Nephron (organoid): ENCODE data around the gene RASEF.
"Not testable (repeated sequence)": the region's sequence is repeated elsewhere in the genome, so short reads cannot be mapped to it uniquely, and the experiment has no call there.

ENCODE experiments used
- H3K27ac Mint-ChIP-seq, 3 experiments: 2 replicates each; pipeline ENCODE4 v1.8.0; 2020; ENCODE audit warnings: mixed read lengths in 3 of 3, mild to moderate bottlenecking in 2 of 3, moderate library complexity in 1 of 3
- H3K27me3 Mint-ChIP-seq: 2 replicates; pipeline ENCODE4 v1.8.0; 2021; ENCODE audit warnings: low read depth, mild to moderate bottlenecking, moderate library complexity, mixed read lengths
- H3K36me3 Mint-ChIP-seq: 2 replicates; pipeline ENCODE4 v1.8.0; 2020; ENCODE audit warnings: low read depth, mixed read lengths
- H3K4me1 Mint-ChIP-seq: 2 replicates; pipeline ENCODE4 v1.8.0; 2020; ENCODE audit warnings: mixed read lengths
- H3K4me3 Mint-ChIP-seq, 3 experiments: 2 replicates each; pipeline ENCODE4 v1.8.0; 2020; ENCODE audit warnings: mild to moderate bottlenecking in 3 of 3, mixed read lengths in 3 of 3, moderate library complexity in 2 of 3
- H3K9me3 Mint-ChIP-seq: 2 replicates; pipeline ENCODE4 v1.8.0; 2020; ENCODE audit warnings: mixed read lengths
- CTCF ChIP-seq, 3 experiments: fragments of 200-600 bp; sonication (generic); IDR thresholded peaks; one replicate each; pipeline ENCODE4 v1.5.0; 2021; ENCODE audit warnings: antibody characterized with exemption in 3 of 3; ENCODE audit not compliant: unreplicated experiment in 3 of 3

The RASEF gene

GRCh38 chr9:83097633-83098032 lies 34.7 kb upstream of the RASEF start:
- no peak for TF ChIP-seq CTCF (IDR thresholded peaks at IDR 0.05; ENCODE audit: unreplicated experiment in 3 of 3)
- Mint-ChIP-seq H3K36me3 (no peaks in the 10 kb centered on the region), H3K27ac (no peak overlapping the region), H3K27me3 (peaks cover 5% of the 10 kb centered on the region), H3K4me3 (no peak overlapping the region), H3K9me3 (peaks cover 4% of the 10 kb centered on the region), H3K4me1 (no peaks in the 10 kb centered on the region)

- not testable (repeated sequence) for H3K27ac Mint-ChIP-seq, H3K4me1 Mint-ChIP-seq, H3K4me3 Mint-ChIP-seq, H3K9me3 Mint-ChIP-seq, H3K36me3 Mint-ChIP-seq, H3K27me3 Mint-ChIP-seq
Measured at GRCh38 chr9:83093311-83093710, 30.4 kb upstream of the RASEF start.

GRCh38 chr9:83081846-83082245 lies 18.9 kb upstream of the RASEF start:
- H3K4me3 Mint-ChIP-seq = no peak overlapping the region
- peaks cover 3% of the 10 kb centered on the region for H3K9me3 Mint-ChIP-seq
- no peaks in the 10 kb centered on the region for H3K27me3 Mint-ChIP-seq
- TF ChIP-seq CTCF (IDR thresholded peaks at IDR 0.05; ENCODE audit: unreplicated experiment in 3 of 3) = no peak
- H3K36me3 Mint-ChIP-seq = no peaks in the 10 kb centered on the region
- no peaks in the 10 kb centered on the region for H3K4me1 Mint-ChIP-seq
- H3K27ac Mint-ChIP-seq = no peak overlapping the region

GRCh38 chr9:83081010-83081409 lies 18.1 kb upstream of the RASEF start:
- Mint-ChIP-seq H3K4me3 (no peak overlapping the region), H3K27me3 (no peaks in the 10 kb centered on the region), H3K9me3 (no peaks in the 10 kb centered on the region), H3K4me1 (no peaks in the 10 kb centered on the region), H3K36me3 (no peaks in the 10 kb centered on the region), H3K27ac (no peak overlapping the region)
- no peak for TF ChIP-seq CTCF (IDR thresholded peaks at IDR 0.05; ENCODE audit: unreplicated experiment in 3 of 3)

DNA sequence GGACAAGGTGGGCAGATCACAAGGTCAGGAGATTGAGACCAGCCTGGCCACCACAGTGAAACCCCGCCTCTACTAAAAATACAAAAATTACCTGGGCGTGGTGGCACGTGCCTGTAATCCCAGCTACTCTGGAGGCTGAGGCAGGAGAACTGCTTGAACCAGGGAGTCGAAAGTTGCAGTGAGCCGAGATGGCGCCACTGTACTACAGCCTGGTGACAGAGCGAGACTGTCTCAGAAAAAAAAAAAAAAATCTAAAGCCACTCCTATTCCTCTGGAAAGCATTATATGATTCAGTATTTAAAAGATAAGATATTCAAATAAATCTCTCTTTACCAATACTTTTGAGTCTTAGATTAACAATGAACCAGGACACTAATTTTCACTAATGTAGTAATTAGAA lies 13.0 kb upstream of the RASEF start:
- not testable (repeated sequence) for H3K36me3 Mint-ChIP-seq, H3K4me3 Mint-ChIP-seq, H3K27me3 Mint-ChIP-seq, H3K27ac Mint-ChIP-seq, H3K9me3 Mint-ChIP-seq, H3K4me1 Mint-ChIP-seq

GRCh38 chr9:83072498-83072897 lies 9.6 kb upstream of the RASEF start:
- not testable (repeated sequence) for H3K27me3 Mint-ChIP-seq, H3K9me3 Mint-ChIP-seq, H3K4me3 Mint-ChIP-seq, H3K27ac Mint-ChIP-seq, H3K4me1 Mint-ChIP-seq, H3K36me3 Mint-ChIP-seq

- no peaks in the 10 kb centered on the region for H3K36me3 Mint-ChIP-seq
- H3K4me3 Mint-ChIP-seq = no peak overlapping the region
- no peaks in the 10 kb centered on the region for H3K27me3 Mint-ChIP-seq
- H3K4me1 Mint-ChIP-seq = no peaks in the 10 kb centered on the region
- no peaks in the 10 kb centered on the region for H3K9me3 Mint-ChIP-seq
- TF ChIP-seq CTCF (IDR thresholded peaks at IDR 0.05; ENCODE audit: unreplicated experiment in 3 of 3) = no peak
- H3K27ac Mint-ChIP-seq = no peak overlapping the region
Measured at GRCh38 chr9:83071626-83072025, 8.7 kb upstream of the RASEF start.

GRCh38 chr9:83070261-83070660 lies 7.3 kb upstream of the RASEF start:
- H3K4me3 Mint-ChIP-seq = no peak overlapping the region
- H3K36me3 Mint-ChIP-seq = no peaks in the 10 kb centered on the region
- no peak overlapping the region for H3K27ac Mint-ChIP-seq
- peaks cover 10% of the 10 kb centered on the region for H3K27me3 Mint-ChIP-seq
- TF ChIP-seq CTCF (IDR thresholded peaks at IDR 0.05; ENCODE audit: unreplicated experiment in 3 of 3) = no peak
- no peaks in the 10 kb centered on the region for H3K4me1 Mint-ChIP-seq
- peaks cover 2% of the 10 kb centered on the region for H3K9me3 Mint-ChIP-seq
